ENCODE results near the gene GPR143.

- TF ChIP-seq ZNF274 (IDR thresholded peaks at IDR 0.05; ENCODE audit: low read depth, low read length): no peak
- no peak for TF ChIP-seq SUZ12 (IDR thresholded peaks at IDR 0.05; ENCODE audit: extremely low read depth, insufficient read depth, insufficient read length)
- no peak for TF ChIP-seq YY1 (IDR thresholded peaks at IDR 0.05; ENCODE audit: insufficient read depth, insufficient read length)
Measured at GRCh38 chrX:9785254-9785943, 19.8 kb upstream of the GPR143 start.
